ENCODE results near the gene PKD2.

GRCh38 chr4:88037447-88037846 is 30.0 kb downstream of the PKD2 start:
- TF ChIP-seq CTCF (IDR thresholded peaks at IDR 0.05) (no peak), EZH2 (IDR thresholded peaks at IDR 0.05; ENCODE audit: borderline replicate concordance, insufficient read depth, low read depth, low read length, poor library complexity, severe bottlenecking) (no peak)
